ENCODE measurements around the gene CLCN6. TPM values are rescaled to one million over a fixed set of nuclear protein-coding genes. Genes with fewer than 3 reads are reported as not detected.

The CLCN6 gene
- polyA plus RNA-seq, 1 donor (not counting 4 experiments of a cell fraction or from before 2014, with no cell fraction given): 7.4 TPM

DNA sequence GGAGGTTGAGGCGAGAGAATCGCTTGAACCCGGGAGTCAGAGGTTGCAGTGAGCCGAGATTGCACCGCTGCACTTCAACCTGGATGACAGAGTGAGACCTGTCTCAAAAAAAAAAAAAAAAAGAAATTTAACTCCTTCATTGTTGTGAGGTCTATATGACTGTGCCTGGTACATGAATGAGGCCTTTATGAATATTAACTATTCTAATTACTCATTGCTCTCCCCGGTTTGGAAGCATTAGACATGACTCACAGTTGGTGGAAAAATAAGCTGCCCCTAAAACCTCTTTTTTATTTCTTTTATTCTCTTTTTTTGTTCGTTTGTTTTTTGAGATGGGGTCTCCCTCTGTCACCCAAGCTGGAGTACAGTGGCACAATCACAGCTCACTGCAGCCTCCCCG, 49.4 kb downstream of the CLCN6 start:
- H3K4me3 ChIP-seq (ENCODE audit: control insufficient read depth in 2 of 3, extremely low read depth in 1 of 3, insufficient read depth in 2 of 3, low read depth in 1 of 3, low read length in 3 of 3): no peak overlapping the region
- no peak for FAIRE-seq
- DNase-seq (ENCODE audit: low read depth, low spot score): no peak
- dilution Hi-C loops (cut with MboI; ENCODE audit: extremely low pct_ligation_motif_present, low sequenced_read_pairs): no loop called here
- H3K36me3 ChIP-seq (ENCODE audit: control insufficient read depth in 2 of 2, extremely low read depth in 1 of 2, insufficient read depth in 2 of 2, low read length in 2 of 2): no peaks in the 10 kb centered on the region
- H3K9me3 ChIP-seq (ENCODE audit: control insufficient read depth, low read depth, low read length): no peaks in the 10 kb centered on the region
- H4K20me1 ChIP-seq (ENCODE audit: control insufficient read depth, extremely low read depth, insufficient read depth, low read length): no peaks in the 10 kb centered on the region
- H3K9me1 ChIP-seq (ENCODE audit: control insufficient read depth, extremely low read depth, insufficient read depth, low read length): no peaks in the 10 kb centered on the region
- peaks cover 42% of the 10 kb centered on the region for H3K27me3 ChIP-seq (ENCODE audit: control insufficient read depth, extremely low read depth, insufficient read depth, low read length)
- no peak overlapping the region for H3K9ac ChIP-seq (ENCODE audit: control insufficient read depth, extremely low read depth, insufficient read depth, low read length)
- H3K4me2 ChIP-seq (ENCODE audit: control insufficient read depth, extremely low read depth, insufficient read depth, low read depth, low read length): no peak overlapping the region
- H3K27ac ChIP-seq (ENCODE audit: control insufficient read depth, insufficient read depth, low read length): no peak overlapping the region
- H2AFZ ChIP-seq (ENCODE audit: control insufficient read depth, low read length): no peak overlapping the region
- H3K79me2 ChIP-seq (ENCODE audit: control insufficient read depth, insufficient read depth, low read length): no peaks in the 10 kb centered on the region
- no peaks in the 10 kb centered on the region for H3K4me1 ChIP-seq (ENCODE audit: control insufficient read depth, extremely low read depth, insufficient read depth, low read length)
- TF ChIP-seq EZH2 (IDR thresholded peaks at IDR 0.05; ENCODE audit: low read length): no peak
- TF ChIP-seq, protein P1, sequence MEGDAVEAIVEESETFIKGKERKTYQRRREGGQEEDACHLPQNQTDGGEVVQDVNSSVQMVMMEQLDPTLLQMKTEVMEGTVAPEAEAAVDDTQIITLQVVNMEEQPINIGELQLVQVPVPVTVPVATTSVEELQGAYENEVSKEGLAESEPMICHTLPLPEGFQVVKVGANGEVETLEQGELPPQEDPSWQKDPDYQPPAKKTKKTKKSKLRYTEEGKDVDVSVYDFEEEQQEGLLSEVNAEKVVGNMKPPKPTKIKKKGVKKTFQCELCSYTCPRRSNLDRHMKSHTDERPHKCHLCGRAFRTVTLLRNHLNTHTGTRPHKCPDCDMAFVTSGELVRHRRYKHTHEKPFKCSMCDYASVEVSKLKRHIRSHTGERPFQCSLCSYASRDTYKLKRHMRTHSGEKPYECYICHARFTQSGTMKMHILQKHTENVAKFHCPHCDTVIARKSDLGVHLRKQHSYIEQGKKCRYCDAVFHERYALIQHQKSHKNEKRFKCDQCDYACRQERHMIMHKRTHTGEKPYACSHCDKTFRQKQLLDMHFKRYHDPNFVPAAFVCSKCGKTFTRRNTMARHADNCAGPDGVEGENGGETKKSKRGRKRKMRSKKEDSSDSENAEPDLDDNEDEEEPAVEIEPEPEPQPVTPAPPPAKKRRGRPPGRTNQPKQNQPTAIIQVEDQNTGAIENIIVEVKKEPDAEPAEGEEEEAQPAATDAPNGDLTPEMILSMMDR (optimal IDR thresholded peaks at IDR 0.05 in 1 of 3, IDR thresholded peaks at IDR 0.05 in 1 of 3, conservative IDR thresholded peaks at IDR 0.05 in 1 of 3; ENCODE audit: extremely low read depth in 1 of 3, insufficient read depth in 2 of 3, low read length in 3 of 3): no peak

DNA sequence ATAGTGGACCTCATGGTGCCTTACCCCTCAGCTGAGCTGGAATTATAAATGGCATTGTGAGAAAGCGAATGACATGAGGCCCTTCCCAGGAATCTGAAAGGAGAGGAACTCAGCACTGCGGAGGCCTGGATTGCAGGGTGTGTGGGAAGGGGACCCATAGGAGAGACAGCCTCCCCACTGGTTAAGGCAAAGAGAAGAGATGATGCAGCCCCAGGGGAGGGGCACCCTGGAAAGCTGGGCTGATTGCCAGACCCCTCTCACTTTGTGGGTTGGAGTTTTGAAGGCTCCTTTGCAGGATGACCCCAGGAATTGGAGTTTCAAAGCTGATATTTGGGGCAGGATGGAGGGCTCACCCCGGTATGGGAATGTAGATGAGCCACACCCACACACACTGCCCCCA, 50.7 kb downstream of the CLCN6 start:
- DNase-seq (ENCODE audit: low read depth, low spot score) (no peak), FAIRE-seq (no peak)
- Histone ChIP-seq H4K20me1 (ENCODE audit: control insufficient read depth, extremely low read depth, insufficient read depth, low read length) (no peaks in the 10 kb centered on the region), H3K4me1 (ENCODE audit: control insufficient read depth, extremely low read depth, insufficient read depth, low read length) (no peaks in the 10 kb centered on the region), H3K79me2 (ENCODE audit: control insufficient read depth, insufficient read depth, low read length) (no peaks in the 10 kb centered on the region), H3K27ac (ENCODE audit: control insufficient read depth, insufficient read depth, low read length) (no peak overlapping the region), H3K9ac (ENCODE audit: control insufficient read depth, extremely low read depth, insufficient read depth, low read length) (no peak overlapping the region), H3K4me3 (ENCODE audit: control insufficient read depth in 2 of 3, extremely low read depth in 1 of 3, insufficient read depth in 2 of 3, low read depth in 1 of 3, low read length in 3 of 3) (no peak overlapping the region), H3K9me1 (ENCODE audit: control insufficient read depth, extremely low read depth, insufficient read depth, low read length) (no peaks in the 10 kb centered on the region), H3K36me3 (ENCODE audit: control insufficient read depth in 2 of 2, extremely low read depth in 1 of 2, insufficient read depth in 2 of 2, low read length in 2 of 2) (no peaks in the 10 kb centered on the region), H3K4me2 (ENCODE audit: control insufficient read depth, extremely low read depth, insufficient read depth, low read depth, low read length) (no peak overlapping the region), H3K9me3 (ENCODE audit: control insufficient read depth, low read depth, low read length) (no peaks in the 10 kb centered on the region), H2AFZ (ENCODE audit: control insufficient read depth, low read length) (no peak overlapping the region), H3K27me3 (ENCODE audit: control insufficient read depth, extremely low read depth, insufficient read depth, low read length) (peaks cover 49% of the 10 kb centered on the region)
- dilution Hi-C loops (cut with MboI; ENCODE audit: extremely low pct_ligation_motif_present, low sequenced_read_pairs): no loop called here
- no peak for TF ChIP-seq EZH2 (IDR thresholded peaks at IDR 0.05; ENCODE audit: low read length)
- TF ChIP-seq, protein P1 (optimal IDR thresholded peaks at IDR 0.05 in 1 of 3, IDR thresholded peaks at IDR 0.05 in 1 of 3, conservative IDR thresholded peaks at IDR 0.05 in 1 of 3; ENCODE audit: extremely low read depth in 1 of 3, insufficient read depth in 2 of 3, low read length in 3 of 3): no peak

Data from keratinocyte (primary cell).